DOHH2 (cell line): ENCODE results near the gene KLC4.

ENCODE experiments used
- CTCF ChIP-seq: fragments of 200-600 bp; sonication (generic); IDR thresholded peaks from one replicate; pipeline ENCODE4 v1.5.1; 2014; ENCODE audit warnings: antibody characterized with exemption, mild to moderate bottlenecking, low read depth, low read length; ENCODE audit not compliant: poor library complexity, severe bottlenecking
- EZH2phosphoT487 ChIP-seq: fragments of 200-600 bp; sonication (generic); IDR thresholded peaks from 2 replicates; pipeline ENCODE4 v1.6.1; 2017; ENCODE audit warnings: borderline replicate concordance, mild to moderate bottlenecking, antibody characterized with exemption, low read length, moderate library complexity, mixed read lengths

DNA sequence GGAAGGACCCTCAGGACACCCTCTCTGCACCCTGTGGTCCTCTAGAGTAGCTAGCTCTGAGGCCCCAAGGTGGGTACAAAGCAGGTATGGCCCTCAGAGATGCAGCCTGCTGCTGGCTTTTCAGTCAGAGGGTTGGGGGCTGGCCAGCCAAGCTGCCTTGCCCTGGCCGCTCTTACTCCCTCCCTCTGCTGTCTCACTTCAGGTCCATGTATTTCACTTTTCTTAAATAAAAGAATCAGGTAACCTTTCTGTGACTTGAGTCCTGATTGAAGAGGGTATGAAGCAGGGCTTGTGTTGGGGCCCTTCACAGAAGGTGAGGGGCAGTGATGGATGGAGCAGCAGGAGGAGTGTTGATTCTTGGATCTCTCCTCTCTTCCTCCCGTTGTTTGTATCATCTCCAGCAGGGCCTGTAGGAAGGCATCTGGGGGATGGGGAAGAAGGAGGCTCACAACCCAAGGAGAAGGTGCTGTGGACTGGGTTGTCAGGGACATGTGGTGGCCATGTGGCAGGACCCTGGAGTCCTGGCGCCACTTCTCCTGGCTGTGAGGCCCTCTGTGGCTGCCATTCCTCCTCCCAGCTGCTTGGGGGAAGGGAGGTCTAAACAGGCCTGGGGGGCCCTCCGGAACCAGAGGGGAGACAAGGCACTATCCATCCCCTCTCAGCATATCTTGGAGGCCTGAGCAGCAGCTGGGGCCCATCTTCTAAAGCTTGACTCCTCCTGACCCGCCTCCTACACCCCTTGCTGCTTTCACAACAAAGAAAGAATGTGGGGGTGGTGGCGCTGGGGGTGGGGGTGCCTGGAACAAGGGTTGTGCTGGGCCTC is 15.6 kb downstream of the KLC4 start:
- TF ChIP-seq CTCF (no peak), EZH2phosphoT487 (no peak)
